HG02870 (cell line): ENCODE data around the gene PDCD4.

Source experiments
- ATAC-seq: cut with Tn5 transposase; IDR thresholded peaks from one replicate; pipeline ENCODE4 v1.9.1; 2021; ENCODE audit warnings: mild to moderate bottlenecking, moderate library complexity; ENCODE audit not compliant: unreplicated experiment

PDCD4 gene

DNA sequence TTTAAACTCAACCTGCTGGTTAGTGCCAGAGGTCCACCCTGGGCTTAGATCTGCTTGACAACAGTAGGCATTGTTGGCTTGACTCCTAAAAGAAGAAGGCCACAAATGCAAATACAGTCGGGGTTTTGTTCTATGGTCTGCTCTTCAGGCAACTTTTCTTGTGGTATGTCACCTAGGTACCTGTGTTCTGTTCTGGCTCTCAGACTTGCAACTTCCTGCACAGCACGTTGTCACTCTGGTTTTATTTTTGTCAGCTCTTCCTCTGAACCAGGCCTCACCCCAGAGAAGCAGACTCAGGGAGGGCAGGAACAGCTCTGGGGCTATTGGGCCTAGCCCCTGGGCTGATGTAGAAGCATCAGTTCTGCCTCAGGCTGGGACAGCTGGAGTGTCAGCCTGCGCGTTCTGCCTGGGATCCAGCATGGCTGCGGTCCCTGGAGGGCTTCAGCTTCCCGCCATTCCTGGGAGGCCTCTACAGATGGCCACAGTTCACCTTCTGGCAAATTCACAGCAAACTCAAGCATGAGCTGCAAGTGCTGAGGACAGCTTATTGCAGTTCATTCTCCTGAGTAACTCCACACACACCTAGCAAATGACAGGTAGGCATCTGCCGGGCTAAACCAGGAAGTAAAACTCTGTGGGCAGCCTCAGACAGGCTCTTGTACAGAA is 11.0 kb upstream of the PDCD4 start:
- peak; percentile 53 for ATAC-seq

DNA sequence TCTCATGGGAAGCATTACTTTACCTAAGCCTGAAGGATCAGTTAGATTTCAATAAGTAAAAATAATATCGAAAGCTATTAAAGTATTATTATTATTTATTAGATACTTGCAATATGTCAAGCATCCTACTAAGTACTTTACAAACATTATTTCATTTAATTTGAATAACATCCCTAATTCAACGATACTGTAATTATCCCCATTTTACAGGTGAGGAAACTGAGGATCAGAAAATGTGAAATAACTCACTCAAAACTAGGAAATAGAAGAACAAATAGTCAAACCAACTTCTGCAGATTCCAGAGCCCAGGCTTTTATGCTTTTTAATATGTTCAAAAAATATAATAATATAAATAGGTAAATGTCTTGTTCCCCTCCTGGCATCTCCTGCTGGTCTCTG is 10.3 kb upstream of the PDCD4 start:
- no peak for ATAC-seq

DNA sequence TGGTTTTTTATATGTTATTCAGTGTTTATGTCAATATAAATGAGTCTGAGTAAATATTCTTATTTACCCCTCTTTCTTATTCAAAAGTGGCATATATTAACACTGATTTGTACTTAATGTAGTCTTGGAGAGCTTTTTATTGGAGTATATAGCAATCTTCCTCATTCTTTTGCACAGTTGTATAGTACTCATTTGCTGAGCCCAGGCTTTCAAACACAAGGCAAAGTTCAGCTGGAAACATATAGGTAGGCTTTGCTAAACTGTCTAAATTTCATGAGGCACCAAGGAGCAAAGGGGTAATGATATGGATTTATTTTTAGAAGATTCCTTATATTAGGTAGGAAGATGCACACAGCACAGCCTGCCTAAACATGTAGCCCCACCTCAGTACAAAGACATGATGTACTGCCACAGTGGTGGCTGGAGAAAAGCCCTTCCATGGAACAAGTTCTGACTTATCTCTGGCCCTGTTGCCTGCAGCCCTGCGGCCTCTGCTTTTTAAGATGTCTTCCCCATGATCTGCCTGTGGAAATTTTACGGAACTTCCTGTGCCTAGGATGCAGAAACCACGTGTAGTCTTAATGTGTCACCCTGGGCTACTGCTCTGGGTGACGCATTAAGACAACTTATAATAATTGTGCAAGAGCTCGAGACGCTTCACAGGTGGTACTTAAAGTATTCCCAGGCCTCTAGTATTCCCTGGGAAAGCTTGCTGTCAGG is 9.6 kb upstream of the PDCD4 start:
- ATAC-seq: no peak

DNA sequence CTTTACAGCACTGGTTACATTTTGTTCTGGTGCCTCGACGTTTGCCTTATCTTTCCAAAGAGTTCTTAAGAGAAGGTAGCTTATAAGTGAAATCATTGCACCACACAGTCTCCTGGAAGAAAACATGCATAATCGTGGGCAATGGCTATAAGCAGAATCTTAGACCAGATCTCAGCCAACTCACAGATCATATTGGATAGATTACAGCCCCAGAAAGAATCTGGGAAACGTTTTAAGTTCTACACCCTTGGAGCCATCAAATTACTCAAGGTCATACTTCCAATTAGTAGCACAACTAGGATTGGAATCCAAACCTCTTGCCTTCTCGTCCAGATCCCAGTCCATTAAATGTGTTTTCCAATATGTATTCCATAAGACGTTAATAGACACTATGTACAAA is 8.8 kb upstream of the PDCD4 start:
- no peak for ATAC-seq

GRCh38 chr10:110863361-110863760 is 8.4 kb upstream of the PDCD4 start:
- no peak for ATAC-seq

GRCh38 chr10:110863956-110864355 is 7.8 kb upstream of the PDCD4 start:
- ATAC-seq: no peak

DNA sequence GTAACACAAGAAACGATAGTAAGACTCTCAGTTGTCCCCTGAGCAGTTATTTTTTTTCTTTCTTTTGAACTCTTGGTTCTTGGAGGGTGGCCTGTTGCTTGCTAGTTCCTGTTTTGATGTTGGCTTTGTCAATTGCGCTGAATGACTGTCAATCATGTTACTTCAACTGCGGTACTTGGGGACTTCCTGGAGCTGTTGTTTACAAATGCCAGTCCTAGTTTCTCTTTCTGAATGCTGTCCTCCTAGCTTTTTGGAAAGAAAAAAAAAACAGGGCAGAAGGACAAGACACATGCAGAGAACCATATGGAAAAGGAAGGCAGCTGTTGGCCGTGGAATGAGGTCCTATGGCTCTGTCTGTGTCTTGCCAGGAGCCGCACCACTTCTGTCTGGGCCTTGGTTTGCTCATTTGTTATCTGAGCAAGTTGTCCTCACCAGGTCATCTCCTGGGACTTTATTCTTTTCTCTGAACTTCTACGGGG is 7.0 kb upstream of the PDCD4 start:
- ATAC-seq: peak; percentile 48

- ATAC-seq: no peak
Observed at GRCh38 chr10:110865186-110865808, 6.4 kb upstream of the PDCD4 start.

- ATAC-seq: no peak
Observed at GRCh38 chr10:110865809-110866482, 5.8 kb upstream of the PDCD4 start.

GRCh38 chr10:110867011-110867806 is 4.5 kb upstream of the PDCD4 start:
- ATAC-seq: peak; percentile 31

GRCh38 chr10:110867807-110868465 is 3.8 kb upstream of the PDCD4 start:
- ATAC-seq: no peak

GRCh38 chr10:110868981-110869380 is 2.7 kb upstream of the PDCD4 start:
- no peak for ATAC-seq

DNA sequence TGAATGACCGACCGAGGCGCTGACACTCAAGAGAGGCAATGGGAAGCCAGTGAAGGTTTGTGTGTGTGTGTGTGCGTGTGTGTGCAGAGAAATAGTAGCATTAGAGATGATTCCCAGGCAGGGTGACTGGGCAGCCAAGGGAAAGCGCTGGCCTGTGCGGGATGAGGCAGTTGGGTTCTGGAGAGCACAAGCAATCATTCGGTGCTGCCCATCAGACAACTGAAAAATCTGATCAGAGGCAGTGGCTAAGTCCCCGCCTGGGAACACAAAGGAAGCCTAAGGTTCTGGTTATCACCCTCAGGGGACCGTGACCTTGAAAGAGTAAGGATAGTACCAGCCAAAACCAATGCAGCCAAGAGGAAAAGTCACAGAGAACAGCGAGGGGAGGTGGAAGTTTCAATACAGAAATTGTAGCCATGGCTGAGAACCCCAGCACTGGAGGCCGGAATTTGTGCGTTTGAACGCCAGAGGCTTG is 868 bp upstream of the PDCD4 start:
- ATAC-seq: no peak

DNA sequence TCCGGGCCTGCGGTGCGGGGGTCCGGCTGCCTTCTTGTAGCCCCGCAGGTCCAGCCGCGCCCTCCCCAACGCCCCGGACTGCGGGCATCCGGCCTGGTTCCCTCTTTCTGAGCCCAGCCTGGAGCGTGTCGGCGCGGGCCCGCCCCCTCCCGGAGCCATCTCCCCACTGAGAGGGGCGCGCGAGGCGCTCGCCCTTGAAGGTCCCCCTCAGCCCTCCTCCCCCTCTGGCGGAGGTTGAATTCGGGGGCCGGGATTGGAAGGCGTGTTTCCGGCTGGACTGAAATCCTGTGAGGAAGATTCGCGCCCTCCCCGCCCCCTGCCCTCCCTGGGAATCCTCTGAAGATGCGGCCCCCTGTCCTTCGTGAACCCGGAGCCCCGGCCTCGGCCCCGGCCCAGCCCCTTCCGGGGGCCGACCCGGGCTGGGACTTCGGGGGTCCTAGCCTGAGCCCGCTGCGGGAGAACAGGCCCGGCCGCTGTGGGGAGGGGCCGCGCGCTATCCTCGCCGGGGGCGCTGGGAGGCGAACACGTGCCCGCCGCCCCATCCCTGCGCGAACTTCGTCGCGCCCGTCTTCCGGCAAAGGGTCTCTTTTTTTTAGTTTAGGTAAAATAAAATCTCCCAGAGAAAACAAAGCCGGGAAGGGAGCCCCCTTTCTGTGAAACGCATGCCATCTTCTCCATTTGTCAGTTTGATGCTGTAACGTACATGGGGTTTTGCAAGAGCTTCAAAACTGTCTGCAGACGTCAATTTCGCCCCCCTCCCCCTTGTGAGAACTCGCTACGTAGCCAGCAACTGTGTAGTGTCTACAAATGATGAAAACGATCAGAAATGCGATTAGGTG is 636 bp downstream of the PDCD4 start:
- peak; percentile 38 for ATAC-seq

DNA sequence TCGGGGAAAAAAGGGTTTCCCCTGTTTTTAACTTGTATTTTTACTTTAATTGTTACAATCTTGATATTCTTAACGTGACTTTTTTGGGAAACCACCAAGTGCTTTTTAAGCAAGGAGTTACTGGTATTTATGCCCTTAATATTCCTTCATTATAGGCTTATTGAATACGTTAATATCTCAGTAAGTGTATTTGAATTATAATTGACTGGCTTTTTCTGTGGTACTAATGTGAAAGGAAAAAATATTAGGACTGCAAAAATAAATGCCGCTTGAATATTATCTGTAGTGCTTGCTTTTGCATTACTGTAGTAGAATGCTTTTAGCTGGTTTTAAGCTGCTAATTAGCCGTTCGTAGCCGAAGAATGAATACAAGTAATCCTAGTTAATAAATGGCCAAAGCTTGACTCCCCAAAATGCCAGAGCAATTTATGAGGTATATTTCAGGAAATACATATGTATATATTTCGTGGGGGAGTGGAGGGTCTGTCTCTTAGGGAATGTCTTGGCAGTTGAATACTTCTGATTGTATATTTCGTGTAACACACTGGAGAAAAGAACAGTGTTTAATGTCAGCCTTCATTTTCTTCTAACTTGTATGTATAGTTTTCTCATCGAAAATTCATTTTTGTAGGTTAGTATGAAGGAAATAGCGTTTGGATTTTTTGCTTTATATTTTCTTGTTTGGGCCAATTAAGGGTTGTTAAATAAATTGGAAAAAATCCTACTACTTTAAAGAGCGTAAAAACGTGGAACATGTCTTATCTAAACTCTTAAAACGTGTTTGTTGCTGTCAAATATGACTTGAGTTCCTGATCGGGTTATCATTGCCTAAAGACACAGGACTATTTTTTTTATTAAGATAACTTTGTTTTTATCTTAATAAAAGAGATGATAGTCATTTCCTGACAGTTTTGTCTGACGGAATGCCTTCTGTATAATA is 1.5 kb downstream of the PDCD4 start:
- ATAC-seq: no peak

DNA sequence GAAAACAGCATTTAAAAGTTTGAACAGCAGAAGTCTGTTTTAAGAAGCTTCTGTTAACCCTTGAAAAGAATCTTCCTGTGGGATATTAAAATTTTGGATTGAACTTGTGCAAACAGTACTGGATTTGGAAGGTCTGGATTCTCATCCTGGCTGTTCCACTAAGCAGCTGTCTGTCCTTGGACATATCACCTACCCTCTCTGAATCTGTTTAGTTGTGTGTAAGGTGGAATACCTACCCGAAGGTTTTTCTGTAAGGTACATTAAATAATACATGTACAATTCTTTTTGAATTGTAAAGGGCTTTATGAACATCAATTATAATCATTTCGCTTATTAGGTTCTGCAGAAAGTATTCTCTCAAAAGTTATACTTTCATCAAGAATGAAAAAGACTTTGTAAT is 2.2 kb downstream of the PDCD4 start:
- no peak for ATAC-seq

DNA sequence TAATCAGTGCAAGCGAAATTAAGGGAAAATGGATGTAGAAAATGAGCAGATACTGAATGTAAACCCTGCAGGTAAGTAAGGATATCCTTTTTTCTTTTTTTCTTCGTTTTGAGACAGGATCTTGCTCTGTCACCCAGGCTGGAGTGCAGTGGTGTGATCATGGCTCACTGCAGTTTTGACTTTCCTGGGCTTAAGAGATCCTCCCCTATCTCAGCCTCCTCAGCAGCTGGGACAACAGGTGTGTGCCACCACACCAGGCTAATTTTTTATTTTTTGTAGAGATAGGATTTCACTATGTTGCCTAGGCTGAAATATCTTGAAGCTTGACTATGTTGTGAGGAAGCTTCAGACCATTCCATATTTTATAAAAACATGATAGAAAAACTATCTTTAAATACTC is 4.3 kb downstream of the PDCD4 start:
- ATAC-seq: no peak

DNA sequence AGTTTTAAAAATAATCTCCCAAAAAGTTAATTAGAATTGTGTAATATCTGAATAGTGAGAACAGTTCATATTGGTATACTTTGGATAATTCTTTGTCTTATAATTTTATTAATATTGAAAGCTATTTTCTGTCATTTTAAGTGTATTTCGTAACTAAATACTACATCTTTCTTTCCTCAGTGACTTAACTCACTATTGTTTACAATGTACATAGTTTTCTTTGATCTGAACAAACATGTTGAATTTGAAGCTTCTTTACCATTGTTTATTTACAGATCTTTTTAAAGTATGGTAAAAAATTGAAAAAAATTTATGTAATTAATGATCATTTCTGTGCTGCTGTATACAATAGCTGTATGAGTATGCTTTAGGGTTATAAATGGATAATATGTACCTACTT is 5.1 kb downstream of the PDCD4 start:
- no peak for ATAC-seq
